ENCODE results near the gene VDR.
"Not testable (repeated sequence)": the region's sequence is repeated elsewhere in the genome, so short reads cannot be mapped to it uniquely, and the experiment has no call there.

Gene VDR

DNA sequence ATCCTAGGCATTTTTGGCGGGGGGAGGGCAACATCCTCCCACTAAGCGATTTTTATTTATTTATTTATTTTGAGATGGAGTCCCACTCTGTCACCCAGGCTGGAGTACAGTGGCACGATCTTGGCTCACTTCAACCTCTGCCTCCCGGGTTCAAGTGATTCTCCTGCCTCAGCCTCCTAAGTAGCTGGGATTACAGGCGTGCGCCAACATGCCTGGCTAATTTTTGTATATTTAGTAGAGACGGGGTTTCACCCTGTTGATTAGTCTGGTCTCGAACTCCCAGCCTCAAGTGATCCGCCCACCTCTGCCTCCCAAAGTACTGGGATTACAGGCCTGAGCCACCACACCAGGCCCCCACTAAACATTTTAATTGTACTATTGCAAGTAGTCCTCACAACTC, 95.3 kb downstream of the VDR start:
- DNase-seq (ENCODE audit: low read depth, low spot score); H3K4me3 ChIP-seq (ENCODE audit: low read length): not testable (repeated sequence)

DNA sequence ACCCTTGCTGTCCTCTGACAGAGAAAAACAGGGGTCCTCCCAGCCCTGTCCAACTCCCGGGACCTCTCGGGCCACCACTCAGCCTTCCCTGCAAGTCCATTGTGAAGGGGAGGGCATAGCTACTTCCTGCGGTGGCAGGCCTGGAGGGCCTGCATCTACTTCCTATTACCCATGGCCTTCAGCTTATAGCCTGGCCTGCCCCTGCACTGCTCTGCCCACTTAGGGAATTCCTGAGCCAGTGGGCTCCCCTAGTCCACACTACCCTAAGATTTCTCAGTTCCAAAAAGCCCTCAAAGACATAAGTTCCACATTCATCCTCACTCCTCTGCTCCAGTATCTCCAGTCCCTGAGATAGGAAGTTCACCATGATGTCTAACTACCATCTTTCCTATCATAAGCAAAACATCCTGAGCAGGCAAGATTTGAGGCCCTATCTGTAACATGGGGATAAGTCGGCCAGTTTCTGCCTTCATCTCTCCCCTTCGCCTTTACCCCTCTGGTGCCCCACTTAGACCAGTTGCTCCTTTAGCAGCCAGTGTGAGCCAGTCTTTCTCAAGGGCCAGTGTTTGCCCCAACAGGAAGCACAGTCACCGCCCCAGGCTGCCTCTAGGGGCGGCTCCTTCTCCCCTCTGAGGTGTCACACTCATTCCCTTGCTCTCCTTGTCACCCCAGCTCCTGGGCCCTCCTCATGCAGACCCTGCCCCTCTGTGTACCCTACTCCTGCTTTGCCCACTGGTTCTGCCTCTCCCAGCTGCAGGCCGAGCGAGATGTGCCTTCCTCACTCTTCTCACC, 96.0 kb downstream of the VDR start:
- DNase-seq (ENCODE audit: low read depth, low spot score) = no peak
- peak overlapping the region; percentile 34 for H3K4me3 ChIP-seq (ENCODE audit: low read length)

DNA sequence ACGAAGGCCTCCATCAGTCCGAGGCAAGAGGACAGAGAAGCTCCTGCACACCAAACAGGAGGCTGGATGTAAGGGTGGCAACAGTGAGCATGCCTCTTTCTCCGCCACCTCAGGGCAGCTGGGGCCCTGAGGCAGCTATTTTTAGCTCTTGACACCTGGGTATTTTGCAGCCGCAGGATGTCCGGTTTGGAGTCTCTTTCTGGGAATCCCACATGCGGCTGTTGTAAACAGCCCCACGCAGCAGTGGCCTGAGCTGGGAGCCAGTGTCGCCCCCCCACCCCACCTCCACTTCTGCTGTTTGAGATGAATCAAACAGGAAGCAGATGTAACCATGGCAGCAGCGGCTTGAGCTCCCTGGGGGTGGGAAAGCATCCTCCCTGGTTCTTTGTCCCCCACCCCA, 96.7 kb downstream of the VDR start:
- DNase-seq (ENCODE audit: low read depth, low spot score) = peak; percentile 81
- H3K4me3 ChIP-seq (ENCODE audit: low read length) = peak overlapping the region; percentile 34

DNA sequence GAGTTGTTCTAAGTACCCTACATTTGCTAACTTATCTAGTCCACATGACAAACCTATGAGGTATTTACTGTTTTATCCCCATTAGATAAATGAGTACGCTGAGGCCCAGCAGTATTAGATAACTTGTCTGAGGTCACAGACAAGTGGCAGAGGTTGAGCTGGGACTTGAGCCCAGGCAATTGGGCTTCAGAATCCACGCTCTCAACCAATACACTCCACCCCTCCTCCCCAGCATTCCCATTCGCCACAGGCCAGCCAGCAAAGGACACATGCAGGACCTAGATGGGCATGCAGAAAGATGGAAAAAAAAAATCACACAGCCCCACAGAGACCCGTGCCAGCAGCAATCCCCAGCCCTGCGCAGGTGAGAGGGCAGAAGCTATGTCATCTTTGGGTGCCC, 97.5 kb downstream of the VDR start:
- DNase-seq (ENCODE audit: low read depth, low spot score) = no peak
- no peak overlapping the region for H3K4me3 ChIP-seq (ENCODE audit: low read length)

DNA sequence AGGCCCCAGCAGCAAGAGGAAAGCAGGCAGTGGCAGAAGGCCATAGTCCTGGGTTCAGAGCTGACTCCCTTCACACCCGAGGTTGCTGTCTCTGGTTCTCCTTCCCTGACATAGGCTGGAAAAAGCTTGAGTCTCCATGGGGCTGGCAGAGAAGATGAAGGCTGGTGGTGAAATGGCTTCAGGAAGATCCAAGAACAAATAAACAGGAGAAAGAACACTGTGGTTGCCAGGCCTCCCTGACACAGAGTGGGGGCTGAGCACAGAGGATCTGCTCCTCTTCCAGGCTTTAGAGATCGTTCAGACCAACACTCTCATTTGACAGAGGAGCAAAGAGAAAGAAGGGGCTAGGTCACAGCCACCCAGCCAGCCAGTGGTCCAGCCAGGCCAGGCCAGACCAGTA, 99.4 kb downstream of the VDR start:
- no peak overlapping the region for H3K4me3 ChIP-seq (ENCODE audit: low read length)
- no peak for DNase-seq (ENCODE audit: low read depth, low spot score)

DNA sequence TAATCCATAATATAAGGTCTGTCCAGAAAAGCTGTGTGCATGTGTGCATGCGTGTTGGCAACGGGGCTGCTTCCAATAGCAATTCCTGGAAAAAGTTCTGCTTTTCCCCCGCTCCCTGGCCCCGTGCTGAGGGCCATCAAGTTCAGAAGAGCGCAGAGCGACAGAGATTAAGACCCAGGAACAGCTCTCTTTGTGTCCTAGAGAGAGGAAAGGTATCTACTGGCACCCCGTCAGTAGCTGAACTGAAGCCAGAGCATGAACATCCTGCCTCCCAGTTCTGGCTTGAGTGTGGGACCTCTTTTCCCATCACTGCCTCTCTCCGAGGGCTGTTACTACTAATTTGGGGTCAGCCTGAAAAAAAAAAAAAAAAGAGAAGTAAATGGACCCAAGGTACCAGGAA, 100.6 kb downstream of the VDR start:
- no peak overlapping the region for H3K4me3 ChIP-seq (ENCODE audit: low read length)
- DNase-seq (ENCODE audit: low read depth, low spot score) = no peak

DNA sequence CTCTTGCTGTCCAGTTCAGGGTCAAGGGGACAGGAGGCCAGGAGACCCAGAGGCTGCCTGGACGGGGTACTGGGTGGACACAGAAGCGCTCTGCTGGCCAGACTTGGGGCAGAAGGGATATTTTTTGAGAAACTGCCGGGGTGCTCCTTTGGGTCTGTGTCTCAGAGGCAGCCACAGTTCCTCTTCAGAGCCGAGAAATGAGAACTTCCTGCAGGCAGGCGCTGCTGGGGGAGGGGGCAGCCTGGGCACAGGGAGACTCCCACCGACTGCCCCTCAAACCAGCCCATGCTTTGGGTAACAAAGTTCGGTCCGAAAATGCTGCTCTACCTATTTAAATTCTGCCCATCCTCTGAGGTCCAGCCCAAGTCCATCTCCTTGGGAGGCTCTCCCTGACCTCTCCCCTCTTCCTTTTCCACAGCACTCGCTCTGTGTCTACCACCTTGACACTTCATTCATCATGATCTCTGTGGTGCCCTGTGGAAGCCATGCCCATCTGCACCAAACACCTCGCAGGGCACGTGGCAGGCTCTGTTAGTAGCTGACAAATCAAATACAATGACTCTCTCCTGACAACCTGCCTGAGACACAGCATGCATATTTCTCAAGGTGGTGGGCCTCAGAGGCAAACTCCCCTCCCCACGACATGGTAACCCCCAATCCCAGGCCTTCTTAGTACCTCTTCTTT, 101.5 kb downstream of the VDR start:
- no peak overlapping the region for H3K4me3 ChIP-seq (ENCODE audit: low read length)
- no peak for DNase-seq (ENCODE audit: low read depth, low spot score)

DNA sequence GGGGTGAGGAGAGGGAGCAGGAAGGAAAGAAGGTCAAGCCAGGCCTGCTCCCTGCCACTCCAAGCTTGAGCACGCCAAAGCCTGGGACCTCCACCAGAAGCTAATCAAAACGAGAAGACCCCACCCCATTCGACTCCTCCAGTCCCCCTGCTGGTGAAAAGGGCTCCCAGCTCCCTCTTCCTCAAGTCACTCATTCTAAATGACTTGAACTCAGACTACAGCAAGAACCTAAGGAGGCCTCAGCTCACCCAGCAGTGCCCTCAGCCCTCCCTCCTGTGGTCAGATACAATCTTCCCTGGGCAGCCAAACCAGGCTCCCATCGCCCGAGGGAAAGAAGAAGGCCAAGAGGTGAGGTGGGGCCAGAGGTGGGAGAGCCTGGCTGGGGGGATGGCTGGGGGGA, 102.5 kb downstream of the VDR start:
- no peak for DNase-seq (ENCODE audit: low read depth, low spot score)
- no peak overlapping the region for H3K4me3 ChIP-seq (ENCODE audit: low read length)

DNA sequence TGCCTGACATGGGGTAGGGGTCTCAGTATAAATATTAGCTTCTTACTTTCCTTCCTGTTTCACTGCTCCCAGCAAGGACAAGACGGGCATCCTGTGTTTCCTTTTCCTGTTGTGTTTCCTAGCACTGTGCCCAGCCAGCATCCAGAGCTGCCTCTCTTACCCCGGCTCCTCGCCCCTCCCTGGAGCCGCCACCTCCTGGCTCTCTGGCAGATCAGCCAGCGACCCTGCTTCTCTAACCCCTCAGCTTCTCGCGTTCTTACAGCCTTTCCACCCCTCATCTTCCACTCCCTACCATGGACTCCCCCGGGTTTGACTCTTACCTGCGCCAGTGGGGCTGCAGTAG, 102.9 kb downstream of the VDR start:
- DNase-seq (ENCODE audit: low read depth, low spot score) = no peak
- H3K4me3 ChIP-seq (ENCODE audit: low read length) = no peak overlapping the region

DNA sequence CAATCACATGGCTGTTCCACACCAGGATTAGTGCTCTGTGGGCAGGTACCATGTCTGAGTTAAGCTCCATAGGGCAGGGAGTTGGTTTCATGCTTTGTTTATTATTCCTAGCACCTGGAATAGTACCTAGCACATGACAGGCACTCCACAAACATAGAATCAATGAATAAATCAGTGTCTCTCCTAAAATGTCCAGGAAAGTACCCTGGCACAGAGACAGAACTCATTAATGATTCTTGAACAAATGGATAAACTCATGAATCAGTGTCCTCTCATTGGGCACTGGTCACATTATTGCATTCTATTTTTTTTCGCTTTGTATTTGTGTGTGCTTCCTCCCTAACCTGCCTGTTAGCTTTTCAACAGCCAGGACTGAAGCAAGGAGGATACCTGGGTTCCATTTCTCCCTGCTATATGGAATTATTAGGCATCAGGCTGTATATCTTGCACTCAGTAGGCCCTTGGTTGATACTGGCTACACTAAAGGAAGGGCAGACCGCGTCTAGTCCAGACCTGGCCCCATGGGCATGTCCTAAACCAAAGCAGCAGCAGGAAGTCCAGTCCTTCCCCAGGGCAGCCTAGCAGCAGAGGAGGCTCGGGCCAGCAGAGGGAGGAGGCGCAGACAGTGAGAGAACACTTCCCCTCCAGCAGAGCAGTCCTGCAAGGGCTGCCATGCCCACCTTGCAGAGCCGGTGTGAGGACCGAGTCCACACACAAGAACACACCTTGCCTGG, 103.5 kb downstream of the VDR start:
- DNase-seq (ENCODE audit: low read depth, low spot score) = no peak
- H3K4me3 ChIP-seq (ENCODE audit: low read length) = no peak overlapping the region

DNA sequence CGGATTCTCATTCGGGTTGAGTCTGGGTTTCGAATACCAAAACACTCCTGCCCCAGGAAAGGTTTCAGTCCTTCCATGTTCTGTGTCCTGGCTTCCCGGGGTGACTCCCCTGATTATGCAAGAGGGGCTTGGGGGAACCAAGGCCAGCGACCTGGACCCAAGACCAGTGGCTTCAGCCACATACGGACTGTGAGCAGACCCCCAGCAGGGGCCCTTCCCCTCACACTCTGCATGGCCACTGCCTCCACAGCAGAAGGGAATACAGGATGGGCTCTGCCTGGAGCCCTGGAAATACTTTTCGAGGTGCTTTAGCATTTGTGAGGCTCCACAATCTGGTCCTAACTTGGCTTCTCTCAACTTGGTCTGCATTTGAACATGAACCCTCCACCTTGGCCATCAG, 104.2 kb downstream of the VDR start:
- H3K4me3 ChIP-seq (ENCODE audit: low read length) = no peak overlapping the region
- no peak for DNase-seq (ENCODE audit: low read depth, low spot score)

DNA sequence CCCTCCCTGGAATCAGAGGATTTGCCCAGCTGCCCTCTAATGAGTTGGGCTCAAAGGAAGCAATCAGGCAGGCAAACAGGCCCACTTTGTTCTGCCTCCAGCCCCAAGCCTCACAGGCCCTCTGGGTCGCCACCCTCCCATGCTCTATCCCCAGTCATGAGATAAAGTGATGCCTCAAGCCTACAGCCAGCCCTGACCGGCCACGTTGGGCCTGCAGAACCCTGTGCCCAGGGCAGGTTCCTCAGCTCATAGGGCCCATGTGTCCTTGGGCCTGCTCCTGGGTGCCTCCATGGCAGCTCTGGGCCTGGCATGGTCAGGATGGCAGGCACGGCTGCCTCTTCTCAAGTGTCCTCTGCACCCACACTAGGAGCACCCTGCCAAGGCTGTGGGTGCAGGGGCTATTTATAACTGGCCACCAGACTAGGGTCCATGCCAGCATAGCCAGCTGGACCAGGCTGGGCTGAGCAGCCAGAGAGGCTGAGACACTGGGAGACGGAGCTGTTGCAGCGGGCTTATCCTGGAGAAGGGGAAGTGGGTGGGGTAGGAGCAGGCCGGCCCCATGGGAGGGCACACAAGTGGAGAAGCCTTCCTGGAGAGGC, 105.3 kb downstream of the VDR start:
- DNase-seq (ENCODE audit: low read depth, low spot score) = no peak

DNA sequence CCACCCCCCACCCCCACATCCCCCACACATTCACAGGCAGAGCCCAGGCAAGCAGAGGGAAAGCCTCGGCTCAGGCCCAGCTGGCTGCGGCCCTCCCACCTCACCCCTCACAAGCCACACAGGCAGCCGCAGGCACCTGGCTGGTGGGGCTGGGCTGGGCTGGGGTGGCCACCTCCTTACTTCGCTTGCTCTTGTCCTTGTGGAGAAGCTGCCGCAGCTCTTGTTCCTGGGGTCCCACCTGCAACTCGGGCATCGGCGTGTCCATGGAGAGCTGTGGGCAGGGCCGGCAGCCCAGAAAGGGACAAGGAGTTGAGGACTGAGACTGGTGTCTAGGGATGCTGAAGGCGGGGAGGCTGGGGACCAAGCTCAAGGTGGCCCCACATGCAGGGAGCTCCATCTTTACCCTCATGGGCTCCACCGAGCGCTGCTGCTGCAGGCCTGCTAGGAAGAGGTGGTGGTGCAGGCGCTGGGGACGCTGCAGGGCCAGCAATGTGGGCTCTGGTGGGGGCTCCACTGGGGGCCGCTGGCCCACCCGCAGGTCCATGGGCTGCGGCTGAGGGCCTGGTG, 106.3 kb downstream of the VDR start:
- DNase-seq (ENCODE audit: low read depth, low spot score) = no peak
- H3K4me3 ChIP-seq (ENCODE audit: low read length) = no peak overlapping the region

More for the DNA sequence above, 105.3 kb downstream of the VDR start:
- no peak overlapping the region for H3K4me3 ChIP-seq (ENCODE audit: low read length)

DNA sequence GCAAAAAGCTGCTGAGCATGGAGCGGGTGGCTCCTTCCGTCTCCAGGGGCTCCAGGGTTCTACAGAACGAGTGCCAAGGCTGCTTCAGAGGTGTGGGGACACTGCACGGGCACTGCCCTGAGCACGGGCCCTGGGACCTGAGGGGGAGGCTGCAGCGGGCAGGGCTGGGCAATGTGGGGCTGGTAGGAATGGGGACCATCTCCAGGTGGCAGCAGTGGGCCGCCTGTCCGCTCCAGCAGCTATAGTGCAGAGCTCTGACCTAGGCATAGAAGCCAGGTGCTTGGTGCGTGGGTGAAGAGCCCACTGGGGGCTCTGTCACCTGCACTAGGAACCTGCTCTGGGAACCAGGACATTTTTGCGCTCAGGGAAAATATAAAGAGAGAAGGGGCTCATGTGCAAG, 107.4 kb downstream of the VDR start:
- no peak overlapping the region for H3K4me3 ChIP-seq (ENCODE audit: low read length)
- no peak for DNase-seq (ENCODE audit: low read depth, low spot score)

DNA sequence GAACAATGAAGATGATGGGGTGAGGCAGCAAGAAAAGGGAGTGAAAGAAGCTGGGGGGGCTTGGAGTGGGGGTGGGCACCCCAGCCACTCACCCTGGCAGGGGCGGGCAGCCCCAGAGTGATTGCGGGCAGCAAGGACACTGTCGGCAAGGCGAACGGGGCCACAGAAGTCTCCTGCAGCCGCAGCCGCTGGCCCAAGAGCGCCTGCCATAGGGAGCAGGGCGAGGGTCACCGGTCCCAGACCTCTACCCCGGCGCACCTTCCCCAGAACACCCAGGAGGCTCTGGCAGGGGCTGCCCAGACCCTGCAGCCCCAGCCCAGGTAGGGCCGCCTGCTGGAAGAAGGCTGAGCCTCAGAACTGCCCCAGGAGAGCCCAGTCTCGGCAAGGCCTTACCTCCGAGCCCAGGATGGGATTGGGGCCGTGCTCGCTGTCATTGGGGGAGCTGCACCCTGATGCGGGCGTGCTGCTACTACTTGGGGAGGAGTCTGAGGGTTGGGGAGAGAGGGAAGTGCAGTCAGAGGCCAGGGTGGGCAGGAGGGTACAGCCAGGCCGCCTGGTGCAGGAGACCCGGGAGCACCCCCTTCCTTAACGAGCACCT, 108.9 kb downstream of the VDR start:
- DNase-seq (ENCODE audit: low read depth, low spot score) = no peak
- no peak overlapping the region for H3K4me3 ChIP-seq (ENCODE audit: low read length)

DNA sequence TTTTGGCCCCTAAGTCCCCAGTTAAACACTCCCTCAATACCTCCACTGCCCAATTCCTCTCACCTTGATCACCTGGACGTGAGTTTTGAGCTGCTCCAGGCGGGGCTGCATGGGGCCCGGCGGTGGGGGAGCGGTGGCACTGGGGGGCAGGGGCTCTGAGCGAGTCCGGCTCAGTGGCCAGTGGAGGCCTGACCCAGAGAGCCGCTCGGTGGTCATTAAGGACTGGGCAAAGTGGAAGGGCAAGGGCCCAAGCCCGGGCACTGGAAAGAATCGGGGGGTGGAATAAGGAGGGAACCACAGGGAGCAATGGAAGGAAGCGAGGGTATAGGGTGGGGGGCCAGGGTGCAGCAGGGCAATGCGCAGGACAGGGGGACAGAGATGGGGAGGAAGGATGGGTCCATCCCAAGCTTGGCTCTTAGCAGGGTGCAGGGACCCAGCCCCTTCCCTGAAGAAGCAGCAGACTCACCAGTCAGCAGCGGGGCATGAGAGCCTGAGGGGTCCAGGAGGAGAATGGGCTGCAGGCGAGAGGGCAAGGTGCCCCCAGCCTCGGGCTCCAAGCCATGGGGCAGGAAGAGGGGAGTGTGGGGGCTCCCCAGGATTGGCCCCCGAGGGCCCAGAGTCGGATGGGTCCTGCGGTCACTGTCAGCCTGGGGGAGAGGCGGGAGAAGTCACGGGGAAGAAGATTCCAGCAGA, 109.5 kb downstream of the VDR start:
- DNase-seq (ENCODE audit: low read depth, low spot score) = no peak

DNA sequence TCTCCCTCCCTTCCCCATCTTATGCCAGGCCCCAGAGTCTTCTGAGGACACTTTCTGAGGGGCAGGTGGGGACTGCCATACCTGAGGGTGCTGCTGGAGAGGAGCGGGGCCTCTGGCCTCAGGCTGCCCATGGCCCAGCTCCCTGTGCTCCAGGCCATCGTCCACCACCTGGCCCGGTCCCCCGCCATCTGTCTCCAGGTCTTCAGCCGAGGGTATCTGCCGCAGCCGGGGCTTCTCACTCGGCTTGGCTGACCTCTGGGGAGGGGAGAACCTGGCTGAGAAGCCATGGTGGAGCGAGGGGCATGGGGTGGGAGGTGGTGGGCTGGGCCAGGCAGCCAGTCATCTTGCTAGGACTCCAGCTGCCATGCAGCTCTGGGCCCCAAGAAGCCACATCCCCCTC, 110.1 kb downstream of the VDR start:
- no peak for DNase-seq (ENCODE audit: low read depth, low spot score)
- no peak overlapping the region for H3K4me3 ChIP-seq (ENCODE audit: low read length)

More for the DNA sequence above, 109.5 kb downstream of the VDR start:
- H3K4me3 ChIP-seq (ENCODE audit: low read length) = no peak overlapping the region

DNA sequence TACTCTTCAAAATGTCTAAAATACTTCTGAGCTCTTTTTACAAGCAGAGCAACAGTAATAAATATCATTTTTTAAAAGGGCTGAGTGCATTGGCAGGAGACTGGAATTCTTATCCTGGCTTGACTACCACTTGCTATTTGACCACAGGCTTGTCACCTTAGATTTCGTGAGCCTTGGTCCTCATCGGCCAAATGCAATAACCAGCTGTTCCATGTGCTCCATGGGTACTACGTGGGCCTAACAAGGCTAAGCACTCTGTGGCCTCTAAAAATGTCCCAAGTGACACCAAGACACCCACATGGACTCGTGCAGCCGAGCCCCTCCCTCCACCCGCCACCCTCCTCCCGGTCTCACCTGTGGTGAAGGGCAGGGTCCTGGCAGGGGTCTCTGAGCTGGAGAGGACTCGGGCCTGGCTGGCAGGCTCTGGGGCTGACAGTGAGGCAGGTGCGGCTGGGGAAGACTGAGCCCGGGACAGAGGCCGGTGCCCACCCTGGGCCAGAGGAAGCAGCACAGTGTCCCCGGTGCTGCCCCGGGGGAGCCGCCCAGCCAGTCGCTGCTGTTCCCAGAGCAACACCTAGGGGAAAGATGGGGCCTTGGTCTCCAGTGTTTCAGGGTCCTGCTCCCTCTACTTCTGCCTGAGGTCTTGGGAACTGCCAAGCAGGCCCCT, 111.6 kb downstream of the VDR start:
- H3K4me3 ChIP-seq (ENCODE audit: low read length) = no peak overlapping the region
- DNase-seq (ENCODE audit: low read depth, low spot score) = no peak

Measured in Jurkat, Clone E6-1 (cell line).